ENCODE results near the gene TMEM145.
"Not testable (repeated sequence)": the region's sequence is repeated elsewhere in the genome, so short reads cannot be mapped to it uniquely, and the experiment has no call there.

TMEM145 gene

DNA sequence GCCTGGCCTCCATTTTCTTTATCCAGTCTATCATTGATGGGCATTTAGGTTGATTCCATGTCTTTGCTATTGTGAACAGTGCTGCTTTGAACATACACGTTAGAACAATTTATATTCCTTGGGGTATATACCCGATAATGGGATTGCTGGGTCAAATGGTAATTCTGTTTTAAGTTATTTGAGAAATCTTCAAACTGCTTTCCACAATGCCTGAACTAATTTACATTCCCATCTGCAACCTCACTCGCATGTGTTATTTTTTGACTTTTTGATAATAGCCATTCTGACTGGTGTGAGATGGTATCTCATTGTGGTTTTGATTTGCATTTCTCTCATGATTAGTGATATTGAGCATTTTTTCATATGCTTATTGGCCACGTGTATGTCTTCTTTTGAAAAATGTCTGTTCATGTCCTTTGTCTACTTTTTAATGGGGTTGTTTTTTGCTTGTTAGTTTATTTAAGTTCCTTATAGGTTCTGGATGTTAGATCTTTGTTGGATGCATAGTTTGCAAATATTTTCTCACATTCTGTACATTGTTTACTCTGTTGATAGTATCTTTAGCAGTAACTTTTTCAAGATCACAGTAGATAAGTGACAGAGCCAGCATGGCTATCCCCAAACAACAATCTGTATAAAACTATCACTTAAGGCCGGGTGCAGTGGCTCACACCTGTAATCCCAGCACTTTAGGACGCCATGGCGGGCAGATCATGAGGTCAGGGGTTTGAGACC is 26.2 kb downstream of the TMEM145 start:
- FAIRE-seq, result not testable (repeated sequence)

DNA sequence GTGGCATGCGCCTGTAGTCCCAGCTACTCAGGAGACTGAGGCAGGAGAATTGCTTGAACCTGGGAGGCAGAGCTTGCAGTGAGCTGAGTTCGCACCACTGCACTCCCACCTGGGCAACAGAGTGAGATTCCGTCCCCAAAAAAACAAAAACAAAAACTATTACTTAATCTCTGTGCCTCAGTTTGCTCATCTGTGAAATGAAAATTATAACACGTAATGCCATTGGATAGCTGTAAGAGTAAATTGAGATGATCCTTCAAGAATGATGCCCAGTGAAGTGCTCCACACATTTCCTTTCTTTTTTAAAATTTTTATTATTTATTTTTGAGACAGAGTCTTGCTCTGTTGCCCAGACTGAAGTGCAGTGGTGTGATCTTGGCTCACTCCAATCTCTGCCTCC is 26.8 kb downstream of the TMEM145 start:
- not testable (repeated sequence) for FAIRE-seq

DNA sequence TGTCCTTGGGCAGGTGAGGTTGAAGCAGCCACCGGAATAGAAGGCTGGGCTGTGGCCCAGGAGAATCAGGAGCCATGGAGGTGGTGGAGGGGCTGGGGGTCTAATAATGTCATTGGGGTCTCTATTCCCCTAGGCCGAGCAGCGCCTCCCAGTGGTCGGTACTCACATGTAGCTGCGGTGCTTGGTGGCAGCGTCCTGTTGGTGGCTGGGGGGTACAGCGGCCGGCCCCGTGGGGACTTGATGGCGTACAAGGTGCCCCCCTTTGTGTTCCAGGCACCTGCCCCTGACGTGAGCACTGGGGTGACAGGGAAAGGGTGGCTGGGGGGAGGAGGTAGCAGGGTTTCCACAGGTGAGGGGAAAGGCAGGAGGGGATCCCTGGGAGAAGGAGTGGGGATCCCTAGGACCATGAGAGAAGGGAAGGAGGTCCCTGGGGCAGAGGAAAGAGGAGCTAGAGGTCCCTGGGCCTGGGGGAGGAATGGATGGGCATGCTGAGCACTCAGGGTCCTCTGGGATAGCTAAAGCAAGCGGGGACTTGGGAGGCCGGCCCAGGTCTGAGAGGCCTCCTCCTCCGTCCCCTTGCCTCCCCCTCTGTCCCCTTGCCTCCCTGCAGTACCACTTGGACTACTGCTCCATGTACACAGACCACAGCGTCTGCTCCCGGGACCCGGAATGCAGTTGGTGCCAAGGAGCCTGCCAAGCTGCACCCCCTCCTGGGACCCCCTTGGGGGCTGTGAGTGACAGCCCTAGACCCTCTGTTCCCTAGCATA is 30.4 kb downstream of the TMEM145 start:
- no peak for FAIRE-seq

DNA sequence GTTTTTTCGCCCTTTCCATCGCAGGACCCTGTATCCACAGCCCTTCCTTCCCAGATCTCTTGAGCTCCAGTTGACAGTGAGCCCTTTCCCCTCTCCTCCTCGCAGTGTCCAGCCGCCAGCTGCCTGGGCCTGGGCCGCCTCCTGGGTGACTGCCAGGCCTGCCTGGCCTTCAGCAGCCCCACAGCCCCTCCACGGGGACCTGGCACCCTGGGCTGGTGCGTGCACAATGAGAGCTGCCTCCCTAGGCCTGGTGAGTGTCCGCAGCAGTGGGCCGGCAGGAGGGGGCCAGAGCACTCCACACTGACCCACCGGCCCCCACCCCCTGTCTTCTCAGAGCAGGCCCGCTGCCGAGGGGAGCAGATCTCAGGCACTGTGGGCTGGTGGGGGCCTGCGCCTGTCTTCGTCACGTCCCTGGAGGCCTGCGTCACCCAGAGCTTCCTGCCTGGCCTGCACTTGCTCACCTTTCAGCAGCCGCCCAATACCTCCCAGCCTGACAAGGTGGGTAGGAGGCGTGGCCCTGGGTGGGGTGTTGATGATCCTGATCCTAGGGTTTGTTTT is 31.3 kb downstream of the TMEM145 start:
- FAIRE-seq, result no peak

DNA sequence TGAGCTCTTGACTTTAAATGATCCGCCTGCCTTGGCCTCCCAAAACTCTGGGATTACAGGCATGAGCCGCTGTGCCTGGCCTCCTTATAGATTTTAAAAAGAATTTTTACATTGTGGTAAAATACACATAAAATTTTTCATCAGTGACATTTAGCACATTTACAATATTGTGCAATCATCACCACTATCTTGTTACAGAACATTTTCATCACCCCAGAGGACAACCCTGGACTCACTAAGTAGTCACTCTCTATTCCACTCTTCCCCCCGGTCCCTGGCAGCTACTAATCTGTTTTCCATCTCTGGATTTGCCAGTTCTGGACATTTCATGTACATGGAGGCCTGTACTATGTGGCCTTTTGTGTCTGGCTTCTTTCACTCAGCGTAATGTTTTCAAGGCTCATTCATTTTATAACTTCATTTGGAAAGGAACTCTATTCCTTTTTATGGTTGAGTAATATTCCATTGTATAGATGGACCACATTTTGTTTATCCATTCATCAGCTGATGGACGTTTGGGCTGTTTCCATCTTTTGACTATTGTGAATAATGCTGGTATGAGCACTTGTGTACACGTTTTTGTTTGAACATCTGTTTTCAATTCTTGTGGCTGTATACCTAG is 32.2 kb downstream of the TMEM145 start:
- FAIRE-seq, result no peak

DNA sequence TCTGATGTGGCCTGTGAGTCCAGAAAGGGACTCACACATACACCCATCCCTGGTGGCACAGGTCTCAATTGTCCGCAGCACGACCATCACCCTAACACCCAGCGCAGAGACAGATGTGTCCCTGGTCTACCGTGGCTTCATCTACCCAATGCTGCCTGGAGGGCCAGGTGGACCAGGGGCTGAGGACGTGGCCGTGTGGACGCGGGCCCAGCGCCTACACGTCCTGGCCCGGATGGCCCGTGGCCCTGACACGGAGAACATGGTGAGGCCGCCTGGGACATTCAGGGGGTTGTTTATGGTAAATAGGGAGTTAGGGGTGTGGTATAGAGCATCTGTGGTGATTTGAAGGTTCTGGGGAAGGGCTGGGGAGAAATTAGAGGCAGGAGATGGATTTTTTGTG is 35.1 kb downstream of the TMEM145 start:
- no peak for FAIRE-seq

DNA sequence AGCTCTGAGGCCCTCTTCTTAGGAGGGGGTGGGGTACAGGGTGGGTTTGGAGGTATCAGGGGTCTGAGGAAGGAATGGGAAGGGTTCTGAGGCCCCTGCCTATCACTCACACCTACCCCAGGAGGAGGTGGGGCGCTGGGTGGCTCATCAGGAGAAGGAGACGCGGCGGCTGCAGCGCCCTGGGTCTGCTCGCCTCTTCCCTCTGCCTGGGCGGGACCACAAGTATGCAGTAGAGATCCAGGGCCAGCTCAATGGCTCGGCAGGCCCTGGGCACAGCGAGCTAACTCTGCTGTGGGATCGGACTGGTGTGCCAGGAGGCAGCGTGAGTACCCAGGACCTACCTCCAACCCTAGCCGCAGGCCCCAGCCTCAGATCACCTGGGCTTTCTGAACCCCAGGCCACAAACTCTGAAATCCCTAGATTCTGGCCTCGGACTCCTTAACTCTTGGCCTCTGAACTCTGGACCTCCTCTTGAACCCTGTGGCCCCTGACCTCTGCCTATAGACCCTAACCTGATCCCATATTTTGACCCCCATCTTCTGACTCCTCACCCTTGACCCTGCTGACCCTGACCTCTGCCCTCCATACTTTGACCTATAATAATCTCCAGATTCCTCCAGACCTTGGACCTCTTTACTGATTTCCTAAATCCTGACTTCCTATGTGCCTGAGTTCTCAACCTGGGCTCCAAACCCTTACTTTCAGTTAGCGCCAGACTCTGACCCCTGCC is 36.4 kb downstream of the TMEM145 start:
- no peak for FAIRE-seq

DNA sequence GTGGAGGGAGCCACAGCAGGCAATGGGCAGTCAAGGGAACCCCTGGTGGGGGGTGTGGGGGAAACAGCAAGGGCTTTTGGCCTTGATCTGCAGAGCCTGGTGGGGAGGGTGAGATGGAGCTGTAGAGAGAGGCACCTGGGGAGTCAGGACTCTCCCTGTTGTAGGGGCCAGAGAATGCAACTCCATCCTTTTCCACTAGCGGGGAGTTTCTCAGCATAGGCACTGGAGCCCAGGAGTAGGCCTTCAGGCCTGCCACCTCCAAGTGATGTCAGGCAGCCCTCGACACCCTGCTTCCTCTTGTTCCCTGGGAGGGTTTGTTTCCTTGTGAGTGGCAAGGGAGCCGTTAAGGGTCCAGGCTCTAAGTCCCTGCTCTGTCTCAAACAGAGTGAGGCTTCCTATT is 37.3 kb downstream of the TMEM145 start:
- no peak for FAIRE-seq

DNA sequence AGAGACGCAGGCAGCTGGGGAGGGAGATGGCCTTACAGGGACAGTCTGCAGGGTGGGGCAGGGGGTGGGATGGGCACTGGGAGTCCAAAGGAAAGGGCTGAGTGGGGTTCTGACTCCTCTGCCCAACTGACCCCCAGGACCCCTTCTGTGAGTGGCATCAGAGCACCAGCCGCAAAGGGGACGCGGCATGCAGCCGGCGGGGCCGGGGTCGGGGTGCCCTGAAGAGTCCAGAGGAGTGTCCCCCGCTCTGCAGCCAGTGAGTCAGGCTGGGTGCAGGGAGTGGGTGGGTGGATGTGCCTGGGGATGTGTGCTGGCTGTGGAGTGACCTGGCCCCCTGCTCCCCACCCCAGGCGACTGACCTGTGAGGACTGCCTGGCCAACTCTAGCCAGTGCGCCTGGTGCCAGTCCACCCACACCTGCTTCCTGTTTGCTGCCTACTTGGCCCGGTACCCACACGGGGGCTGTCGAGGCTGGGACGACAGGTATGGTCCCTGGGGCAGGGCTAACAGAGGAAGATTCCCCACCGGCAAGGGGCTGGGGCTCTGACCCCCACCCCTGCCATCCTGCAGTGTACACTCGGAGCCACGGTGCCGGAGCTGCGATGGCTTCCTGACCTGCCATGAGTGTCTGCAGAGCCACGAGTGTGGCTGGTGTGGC is 38.1 kb downstream of the TMEM145 start:
- FAIRE-seq, result no peak

DNA sequence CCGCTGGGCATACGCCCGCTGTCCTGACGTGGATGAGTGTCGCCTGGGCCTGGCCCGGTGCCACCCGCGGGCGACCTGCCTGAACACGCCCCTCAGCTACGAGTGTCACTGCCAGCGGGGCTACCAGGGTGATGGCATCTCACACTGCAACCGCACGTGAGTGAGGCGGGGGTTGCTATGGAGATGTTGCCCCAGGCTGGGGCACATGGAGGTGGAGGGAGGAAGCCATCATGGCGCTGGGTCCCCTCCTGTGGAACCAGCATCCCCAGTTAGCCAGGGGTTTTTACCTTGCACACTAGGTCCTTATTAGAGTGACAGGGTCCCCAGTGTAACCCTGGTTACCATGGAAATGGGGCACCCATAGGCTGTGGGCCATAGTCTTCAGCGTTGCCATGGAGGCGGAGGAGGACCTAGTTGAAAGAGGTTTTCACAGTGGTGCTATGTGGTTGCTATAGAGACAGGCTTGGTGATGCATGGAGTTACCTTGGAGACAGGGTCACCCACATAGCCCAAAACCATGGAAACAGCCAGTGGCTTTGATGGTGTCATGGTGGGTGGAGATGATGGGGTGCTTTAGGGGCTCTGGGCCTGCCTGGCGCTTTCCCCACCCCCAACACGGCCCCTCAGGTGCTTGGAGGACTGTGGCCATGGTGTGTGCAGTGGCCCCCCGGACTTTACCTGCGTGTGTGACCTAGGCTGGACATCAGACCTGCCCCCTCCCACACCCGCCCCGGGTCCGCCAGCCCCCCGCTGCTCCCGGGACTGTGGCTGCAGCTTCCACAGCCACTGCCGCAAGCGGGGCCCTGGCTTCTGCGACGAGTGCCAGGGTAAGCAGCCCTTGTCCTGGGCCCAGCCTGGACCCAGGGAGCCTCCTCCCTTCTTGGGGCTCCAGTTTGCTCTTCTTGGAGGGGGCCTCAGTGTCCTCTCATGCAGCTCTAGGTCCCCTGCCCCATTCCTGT is 39.5 kb downstream of the TMEM145 start:
- FAIRE-seq, result no peak

DNA sequence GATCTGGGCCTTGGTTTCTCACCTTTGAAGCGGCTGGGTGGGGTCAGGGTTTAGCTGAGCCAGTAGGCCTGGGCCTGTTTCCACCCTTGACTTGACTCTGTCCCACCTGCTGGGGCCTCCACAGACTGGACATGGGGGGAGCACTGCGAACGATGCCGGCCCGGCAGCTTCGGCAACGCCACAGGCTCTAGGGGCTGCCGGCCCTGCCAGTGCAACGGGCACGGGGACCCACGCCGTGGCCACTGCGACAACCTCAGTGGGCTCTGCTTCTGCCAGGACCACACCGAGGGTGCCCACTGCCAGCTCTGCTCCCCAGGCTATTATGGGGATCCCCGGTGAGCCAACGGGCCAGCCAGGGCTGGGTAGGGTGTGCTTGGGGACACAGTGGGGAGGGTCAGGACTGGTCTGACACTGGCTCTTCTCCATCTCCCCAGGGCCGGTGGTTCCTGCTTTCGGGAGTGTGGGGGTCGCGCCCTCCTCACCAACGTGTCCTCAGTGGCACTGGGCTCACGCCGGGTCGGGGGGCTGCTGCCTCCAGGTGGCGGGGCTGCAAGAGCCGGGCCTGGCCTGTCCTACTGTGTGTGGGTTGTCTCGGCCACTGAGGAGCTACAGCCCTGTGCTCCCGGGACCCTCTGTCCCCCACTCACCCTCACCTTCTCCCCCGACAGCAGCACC is 40.4 kb downstream of the TMEM145 start:
- no peak for FAIRE-seq

DNA sequence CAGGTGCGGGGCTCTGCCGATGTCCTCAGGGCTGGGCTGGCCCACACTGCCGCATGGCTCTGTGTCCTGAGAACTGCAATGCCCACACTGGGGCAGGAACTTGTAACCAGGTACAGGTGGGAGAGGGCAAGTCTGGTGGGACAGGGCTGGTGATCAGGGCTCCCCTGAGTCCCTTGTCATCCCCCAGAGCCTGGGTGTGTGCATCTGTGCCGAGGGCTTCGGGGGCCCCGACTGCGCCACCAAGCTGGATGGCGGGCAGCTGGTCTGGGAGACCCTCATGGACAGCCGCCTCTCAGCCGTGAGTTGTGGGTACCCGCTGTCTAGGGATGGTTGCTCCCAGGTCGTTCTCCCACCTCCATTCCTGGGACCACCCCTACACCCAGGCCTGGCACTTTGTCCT is 42.8 kb downstream of the TMEM145 start:
- no peak for FAIRE-seq

DNA sequence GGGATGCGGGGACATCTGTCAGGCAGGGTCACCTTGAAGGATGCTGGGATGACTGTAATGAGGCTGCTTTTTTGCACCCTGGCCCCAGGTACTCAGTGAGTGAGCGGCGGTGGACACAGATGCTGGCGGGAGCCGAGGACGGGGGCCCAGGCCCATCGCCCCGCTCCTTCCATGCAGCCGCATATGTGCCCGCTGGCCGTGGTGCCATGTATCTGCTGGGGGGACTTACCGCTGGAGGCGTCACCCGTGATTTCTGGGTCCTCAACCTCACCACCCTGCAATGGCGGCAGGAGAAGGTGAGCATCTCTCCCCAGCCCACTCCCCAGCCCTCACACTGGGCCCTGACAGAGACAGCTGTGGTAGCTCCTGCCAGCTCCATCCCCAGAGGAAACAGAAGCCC is 43.6 kb downstream of the TMEM145 start:
- FAIRE-seq, result no peak

DNA sequence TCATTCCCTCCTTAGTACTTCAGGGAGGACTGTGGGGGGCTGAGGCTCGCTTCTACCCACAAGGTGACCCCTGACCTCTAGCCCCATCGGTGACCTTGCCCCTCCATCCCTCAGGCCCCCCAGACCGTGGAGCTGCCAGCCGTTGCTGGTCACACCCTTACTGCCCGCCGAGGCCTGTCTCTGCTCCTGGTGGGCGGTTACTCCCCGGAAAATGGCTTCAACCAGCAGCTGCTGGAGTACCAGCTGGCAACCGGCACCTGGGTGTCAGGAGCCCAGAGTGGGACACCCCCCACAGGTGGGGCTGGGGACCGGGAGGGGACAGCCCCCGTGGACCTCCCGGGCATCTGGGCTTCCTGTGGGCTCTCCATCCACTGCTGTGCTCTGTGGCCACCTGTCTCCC is 44.2 kb downstream of the TMEM145 start:
- no peak for FAIRE-seq

DNA sequence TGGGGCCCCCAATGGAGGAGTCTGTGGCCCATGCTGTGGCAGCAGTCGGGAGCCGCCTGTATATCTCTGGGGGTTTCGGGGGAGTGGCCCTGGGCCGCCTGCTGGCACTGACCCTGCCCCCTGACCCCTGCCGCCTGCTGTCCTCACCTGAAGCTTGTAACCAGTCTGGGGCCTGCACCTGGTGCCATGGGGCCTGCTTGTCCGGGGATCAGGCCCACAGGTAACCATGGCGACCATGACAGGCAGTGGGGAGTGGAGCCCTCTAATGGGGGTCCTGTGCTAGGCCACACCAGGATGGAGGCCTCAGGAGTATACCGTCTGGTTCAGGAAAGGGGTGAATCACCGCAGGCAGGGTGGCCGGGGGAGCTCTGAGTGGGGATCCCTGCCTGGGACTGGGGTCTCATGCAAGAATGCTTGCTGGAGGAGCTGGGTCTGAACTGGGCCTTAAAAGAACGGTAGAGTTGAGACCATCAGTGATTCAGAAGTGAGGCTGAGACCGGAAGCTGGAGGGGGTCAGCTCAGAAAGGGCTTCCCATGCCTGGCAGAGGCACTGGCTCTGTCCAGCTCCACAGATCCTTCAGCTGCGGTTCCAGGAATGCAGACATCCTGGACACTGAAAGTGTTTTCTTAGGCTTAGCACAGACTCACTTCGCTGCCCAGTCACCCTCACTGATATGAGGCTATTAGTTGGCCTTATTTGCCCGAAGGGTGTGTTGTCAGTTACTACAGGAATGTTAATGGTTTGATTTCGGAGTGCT is 47.9 kb downstream of the TMEM145 start:
- no peak for FAIRE-seq

DNA sequence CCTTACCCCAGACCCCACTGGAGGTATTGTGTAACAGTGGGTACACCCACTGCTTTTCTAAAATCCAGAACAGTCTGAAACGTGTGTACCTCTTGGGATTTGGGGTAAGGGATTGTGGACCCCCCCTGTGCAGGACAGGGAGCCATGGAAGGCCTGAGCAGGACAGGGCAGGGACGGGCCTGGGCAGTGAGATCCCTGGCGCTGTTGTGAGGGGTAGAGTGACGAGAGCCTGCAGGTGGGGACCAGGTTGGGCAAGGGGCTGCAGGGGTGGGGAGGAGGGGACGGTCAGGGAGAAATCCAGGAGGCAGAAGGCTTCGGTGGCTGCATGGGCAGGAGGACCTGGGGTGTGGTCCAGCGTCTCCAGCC is 48.4 kb downstream of the TMEM145 start:
- FAIRE-seq, result no peak

DNA sequence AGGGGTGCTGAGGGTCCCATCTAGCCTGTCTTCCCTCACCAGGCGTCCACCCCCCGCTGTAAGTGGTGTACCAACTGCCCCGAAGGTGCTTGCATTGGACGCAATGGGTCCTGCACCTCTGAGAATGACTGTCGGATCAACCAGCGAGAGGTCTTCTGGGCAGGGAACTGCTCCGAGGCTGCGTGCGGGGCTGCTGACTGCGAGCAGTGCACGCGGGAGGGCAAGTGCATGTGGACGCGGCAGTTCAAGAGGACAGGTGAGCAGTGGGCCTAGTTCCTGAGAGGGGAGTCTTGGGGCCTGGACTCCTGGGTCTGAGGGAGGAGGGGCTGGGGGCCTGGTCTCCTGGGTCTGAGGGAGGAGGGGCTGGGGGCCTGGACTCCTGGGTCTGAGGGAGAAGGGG is 49.2 kb downstream of the TMEM145 start:
- no peak for FAIRE-seq

DNA sequence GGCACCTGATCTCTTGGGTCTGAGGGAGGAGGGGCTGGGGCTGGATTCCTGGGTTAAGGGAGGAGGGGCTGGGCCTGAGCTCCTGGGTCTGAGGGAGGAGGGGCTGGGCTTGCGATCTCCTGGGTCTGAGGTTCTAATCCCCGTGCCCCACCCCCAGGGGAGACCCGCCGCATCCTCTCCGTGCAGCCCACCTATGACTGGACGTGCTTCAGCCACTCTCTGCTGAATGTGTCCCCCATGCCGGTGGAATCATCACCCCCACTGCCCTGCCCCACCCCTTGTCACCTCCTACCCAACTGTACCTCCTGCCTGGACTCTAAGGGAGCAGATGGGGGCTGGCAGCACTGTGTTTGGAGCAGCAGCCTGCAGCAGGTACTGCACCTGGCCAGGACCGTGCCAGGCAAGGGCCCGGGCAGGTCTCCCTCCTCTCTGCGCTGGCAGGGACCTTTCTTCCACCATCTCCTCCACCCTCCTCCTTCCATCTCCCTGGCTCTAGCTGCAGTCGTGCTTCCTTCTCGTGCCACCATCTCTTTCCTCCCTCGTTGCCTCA is 49.9 kb downstream of the TMEM145 start:
- FAIRE-seq, result no peak

DNA sequence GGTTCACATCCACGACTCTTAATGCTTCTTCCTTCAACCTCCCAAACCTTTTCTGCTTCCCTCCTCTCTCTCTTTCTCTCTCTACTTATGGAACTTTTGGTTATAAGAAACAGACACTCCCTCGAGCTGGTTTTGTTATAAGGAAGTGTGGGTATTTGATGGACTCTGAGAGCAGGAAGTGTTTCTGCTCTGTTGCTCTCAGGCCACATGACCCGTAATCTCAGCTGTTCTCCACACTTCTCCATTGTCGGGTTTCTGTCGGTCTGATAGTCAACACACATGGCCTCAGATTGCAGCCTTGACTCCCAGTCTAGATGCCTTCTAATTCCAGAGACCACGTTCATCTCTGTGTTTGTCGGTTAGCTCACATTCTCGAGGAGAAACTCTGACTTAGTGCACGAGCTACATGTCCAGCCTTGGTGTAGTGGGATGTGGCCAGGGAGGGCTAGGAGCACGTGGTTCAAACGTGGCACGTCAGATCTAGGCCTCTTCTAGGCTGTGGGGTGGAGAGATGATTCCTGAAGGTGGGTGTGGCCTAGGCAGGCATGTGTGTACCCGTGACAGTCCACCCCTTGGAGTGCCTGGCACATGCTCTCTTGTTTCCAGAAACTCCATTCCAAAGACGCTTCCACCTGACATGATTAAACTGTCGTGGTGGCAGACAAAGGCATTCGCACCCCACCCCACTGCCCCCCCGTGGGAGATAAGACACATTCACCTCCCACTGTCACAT is 50.7 kb downstream of the TMEM145 start:
- FAIRE-seq, result no peak
